Measurements from ENCODE around the gene NRAP.

Gene NRAP

DNA sequence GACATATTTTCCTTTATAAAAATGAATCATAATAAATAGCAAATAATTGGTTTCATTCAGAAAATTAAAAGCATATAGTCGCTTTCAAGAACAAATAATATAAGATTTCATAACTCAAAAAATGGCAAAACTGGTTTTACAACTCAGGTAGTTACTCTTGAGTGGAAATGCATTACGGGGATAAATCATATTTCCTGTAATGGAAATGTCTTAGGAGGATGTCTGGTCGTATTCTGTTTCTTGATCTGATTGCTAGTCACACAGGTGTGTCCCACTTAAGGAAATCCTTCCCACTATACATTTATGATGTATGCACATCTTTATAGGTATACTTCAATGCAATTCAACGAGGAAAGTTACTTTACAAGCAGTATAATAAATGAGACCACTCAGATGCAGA, 20.7 kb downstream of the NRAP start:
- no peak for DNase-seq (ENCODE audit: low read depth in 3 of 3, low spot score in 1 of 3)

DNA sequence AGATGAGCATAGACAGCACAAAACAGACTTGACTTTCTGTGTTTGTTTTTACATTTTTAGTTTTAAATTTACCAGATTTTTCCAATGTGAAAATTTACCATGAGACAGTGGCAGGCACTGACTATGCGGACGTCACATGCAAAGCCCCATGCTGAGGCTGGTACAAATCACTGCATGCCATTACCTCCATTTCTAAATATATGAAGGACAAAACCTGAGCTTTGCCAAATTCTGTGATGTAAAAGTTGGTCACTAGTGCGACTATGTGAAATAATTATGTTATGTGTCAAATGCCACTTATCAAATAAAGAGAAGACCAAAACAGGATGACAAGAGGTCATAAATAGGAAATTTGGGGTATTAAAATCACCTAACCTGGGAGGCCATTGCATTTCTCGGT, 22.1 kb downstream of the NRAP start:
- no peak for DNase-seq (ENCODE audit: low read depth in 3 of 3, low spot score in 1 of 3)

DNA sequence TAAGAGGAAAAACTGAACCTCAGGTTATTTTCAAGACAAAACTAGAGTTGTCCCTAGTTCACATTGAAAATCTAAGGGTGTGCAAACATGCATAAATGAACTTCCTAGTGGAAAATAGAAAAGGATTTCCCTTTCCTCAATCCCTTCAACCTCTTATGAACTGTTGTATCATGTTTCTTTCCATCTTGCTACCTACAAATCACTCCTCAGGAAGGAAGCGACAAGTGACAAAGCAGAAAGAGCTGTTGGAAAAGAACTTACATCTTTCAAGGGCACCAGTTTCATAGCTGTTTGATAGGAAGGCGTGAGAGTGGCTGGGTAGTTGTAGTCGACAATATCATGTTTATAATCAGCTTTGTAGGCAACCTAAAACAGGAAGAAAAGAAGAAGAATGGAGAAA, 23.9 kb downstream of the NRAP start:
- no peak for DNase-seq (ENCODE audit: low read depth in 3 of 3, low spot score in 1 of 3)

DNA sequence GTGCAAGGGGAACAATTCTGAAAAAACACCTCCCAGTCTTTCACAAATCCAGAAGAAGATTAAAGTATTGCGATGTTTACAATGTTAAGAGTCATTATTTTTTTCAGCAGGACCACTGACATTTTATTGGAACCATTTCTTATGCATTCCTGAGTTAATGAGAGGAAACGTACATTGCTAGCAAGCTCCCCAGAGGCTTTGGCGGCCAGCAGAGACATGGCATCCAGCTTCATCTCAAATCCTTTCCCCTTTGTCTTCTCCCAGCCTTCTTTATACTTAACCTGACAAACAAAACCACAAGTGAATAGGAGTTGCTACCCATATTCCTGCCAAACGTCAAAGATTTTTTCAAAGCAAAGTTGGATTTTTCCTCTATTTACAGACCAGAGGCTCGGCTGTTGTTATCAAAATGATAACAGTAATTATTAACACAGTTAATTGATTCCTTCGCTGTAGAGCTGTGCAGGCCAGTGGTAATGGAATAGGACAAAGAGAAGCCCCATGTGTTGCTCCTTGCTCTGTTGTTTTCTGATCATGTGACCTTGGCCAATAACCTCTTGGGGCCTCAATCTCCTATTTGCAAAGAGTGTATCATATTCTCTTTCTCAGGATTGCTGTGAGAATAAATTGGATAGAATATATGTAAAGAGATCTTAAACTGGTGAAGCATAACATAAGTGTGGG, 32.0 kb downstream of the NRAP start:
- no peak for DNase-seq (ENCODE audit: low read depth in 3 of 3, low spot score in 1 of 3)

DNA sequence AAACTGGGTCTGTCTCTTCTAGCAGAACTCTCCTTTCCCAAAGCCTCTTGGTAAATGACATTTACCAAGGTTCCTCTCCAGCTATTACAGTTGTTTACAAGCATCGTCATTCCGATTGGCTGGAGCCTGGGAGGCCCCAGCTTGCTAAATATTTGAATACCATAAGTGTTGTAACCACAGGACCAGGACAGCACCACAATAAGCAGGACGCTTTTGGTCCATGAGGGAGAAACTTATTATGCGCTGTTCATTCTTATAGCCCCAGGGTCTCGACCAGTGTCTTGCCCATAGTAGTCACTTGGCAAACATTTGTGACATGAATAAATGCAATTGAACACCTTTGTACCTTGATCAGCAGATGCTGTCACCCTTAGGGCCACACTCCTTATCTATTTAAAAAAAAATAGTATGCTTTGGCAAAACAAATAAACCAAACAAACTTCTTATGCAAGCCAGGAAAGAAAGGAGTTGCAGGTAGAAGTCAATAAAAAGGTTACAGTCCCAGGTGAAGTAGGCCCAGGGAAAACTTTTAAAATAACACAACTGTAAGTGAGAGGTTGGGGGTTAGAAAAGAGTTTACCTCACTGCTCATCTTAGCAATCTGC, 32.8 kb downstream of the NRAP start:
- no peak for DNase-seq (ENCODE audit: low read depth in 3 of 3, low spot score in 1 of 3)

DNA sequence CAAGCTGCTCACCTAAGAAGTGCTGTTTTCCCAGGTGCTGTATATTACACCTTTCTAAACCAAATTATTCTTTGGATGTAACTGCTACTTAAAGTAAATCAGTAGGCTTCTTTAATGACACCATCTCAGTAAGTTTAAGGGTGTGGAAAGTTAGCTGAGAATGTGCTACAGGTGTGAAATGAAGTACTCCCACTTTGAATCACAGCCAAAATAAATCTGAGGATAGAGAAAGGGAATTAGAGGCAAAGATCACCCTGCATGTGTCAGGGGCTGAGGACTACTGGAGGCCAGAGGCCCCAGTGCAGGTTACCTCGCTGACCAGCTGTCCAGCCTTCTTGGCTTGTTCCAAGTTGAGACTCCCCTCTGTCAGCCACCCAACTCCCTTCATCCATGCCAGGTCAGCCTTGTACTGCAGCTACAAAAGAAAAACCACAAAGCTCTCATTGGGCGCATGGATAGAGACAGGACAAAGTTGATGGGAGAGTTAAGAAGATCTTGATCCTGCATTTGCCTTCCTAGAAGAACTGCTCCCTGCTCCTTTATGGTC, 35.2 kb downstream of the NRAP start:
- no peak for DNase-seq (ENCODE audit: low read depth in 3 of 3, low spot score in 1 of 3)

DNA sequence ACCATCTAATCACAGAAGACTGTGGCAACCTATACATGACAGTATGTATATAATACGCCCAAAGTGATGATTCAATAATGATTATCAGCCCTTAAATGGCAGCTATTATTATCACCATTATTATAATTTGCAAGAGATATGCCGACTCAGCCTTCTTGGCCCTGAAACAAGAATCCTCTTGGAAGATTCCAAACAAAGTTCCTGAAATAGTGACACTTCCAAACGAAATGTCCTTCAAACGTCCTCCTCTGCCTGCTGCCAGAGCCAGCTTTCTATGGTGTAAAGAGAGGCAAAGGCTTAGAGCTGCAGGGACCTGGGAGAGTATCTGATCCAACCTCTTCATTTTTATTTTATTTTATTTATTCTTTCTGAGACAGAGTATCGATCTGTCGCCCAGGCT, 36.0 kb downstream of the NRAP start:
- DNase-seq (ENCODE audit: low read depth in 3 of 3, low spot score in 1 of 3) = no peak

DNA sequence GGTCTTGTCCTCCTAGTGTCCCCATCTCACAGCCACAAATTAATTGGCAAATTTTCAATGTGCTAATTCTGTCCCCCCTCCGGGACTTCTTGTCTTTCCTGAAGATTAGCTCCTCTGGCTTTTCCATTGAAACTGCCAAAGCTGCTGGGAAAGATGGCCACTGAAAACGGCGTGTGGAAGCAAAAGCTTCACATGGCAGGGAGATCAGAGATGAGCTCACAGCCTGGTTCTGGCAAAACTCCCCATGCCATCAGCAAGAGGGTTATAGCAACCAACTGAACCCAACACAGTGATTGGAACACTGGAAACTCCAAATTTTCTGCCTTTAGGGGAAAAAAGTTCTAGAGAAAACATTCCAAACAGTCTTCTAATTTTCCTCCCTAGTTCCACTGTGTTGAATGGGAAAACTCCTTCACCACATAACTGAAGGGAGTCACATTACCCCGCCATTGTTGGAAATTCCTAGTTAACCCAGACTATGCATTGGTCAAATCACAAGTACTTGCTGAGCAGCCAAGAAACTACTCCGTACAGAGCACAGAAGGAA, 37.0 kb downstream of the NRAP start:
- DNase-seq (ENCODE audit: low read depth in 3 of 3, low spot score in 1 of 3) = no peak

DNA sequence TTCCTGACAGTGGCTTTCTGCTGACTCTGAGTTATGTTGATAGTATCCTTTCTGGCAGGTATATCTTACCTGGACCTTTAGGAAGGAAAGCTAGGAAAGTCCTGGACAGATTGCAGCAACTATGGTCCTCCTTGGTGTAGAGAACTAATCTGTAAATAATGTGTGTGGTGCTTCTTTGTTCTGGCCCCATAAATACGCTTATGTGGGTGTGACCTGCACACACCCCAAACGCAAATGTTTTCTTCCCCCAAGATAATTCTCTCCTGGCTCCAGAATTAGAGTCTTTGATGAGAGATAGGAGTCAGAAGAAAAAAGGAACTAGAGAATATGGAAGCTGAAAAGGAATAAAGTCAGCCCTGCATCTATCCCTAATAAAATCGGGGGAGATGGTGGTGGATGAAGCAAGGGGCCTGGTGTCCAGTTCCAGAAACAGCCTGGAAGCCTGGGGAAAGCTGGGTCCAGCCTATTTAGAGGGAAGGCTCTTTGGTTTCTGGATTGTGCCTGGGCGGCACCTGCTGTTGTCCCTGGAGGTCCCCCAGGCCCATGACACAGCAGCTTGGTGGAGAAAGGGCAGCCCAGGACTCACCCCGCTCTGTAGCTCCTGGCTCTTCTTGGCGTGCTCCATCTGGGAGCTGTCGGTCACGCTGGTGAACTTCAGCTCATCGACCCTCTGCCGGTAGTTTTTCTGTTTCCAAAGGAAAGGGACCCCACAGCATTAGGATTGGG, 38.2 kb downstream of the NRAP start:
- DNase-seq (ENCODE audit: low read depth in 3 of 3, low spot score in 1 of 3) = no peak

DNA sequence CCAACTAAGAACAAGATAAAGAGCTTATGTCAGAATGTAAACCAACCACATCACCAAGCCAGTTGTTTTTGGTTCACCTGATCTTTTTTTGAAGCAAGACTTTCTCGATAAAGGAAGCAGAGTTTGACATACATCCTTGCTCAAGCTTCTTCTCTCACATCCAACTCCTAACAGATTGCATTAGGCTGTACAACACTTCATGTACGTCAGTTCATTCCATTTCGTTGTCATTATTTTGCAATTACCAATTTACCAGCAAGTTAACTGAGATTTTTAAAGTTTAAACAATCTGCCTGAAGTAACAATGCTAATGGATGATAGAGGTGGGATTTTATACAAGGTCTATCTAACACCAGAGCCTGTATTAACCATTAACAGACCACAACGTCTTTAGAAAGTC, 41.0 kb downstream of the NRAP start:
- DNase-seq (ENCODE audit: low read depth in 3 of 3, low spot score in 1 of 3) = no peak

DNA sequence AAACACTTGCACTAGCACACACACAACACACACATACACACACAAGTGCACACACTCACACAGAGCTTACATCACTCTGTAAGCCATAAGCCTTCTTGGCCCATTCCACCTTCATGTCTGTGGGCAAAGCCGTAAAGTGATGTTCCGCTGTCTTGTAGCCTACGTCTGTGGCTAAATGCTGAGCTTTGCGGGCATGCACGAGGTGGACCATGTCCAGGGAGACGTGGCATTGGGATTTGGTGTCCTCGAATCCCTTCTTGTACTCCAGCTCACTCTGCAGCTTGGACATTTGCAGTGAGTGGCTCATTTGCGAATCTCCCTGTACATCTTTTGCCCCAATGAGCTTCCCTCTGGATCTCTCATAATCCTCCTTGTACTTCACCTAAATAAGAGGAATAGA, 42.0 kb downstream of the NRAP start:
- no peak for DNase-seq (ENCODE audit: low read depth in 3 of 3, low spot score in 1 of 3)

DNA sequence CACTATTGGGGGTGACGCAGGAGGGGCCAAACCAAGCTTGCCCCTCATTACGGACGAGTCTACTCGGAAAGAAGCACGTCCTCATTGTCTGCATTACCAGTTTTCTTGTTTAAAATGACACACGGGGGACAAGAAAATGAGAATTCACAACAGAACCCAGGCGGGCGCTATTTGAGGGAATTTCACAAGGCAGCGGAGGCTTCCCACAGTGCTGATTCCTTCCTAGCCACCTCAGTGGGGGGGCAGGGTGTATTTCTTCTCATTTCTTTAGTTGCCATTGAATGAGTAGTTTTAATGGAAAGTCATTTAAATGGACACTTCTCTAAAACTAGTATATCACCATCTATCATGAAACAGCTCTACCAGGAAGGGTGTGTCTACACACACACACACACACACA, 42.9 kb downstream of the NRAP start:
- no peak for DNase-seq (ENCODE audit: low read depth in 3 of 3, low spot score in 1 of 3)

DNA sequence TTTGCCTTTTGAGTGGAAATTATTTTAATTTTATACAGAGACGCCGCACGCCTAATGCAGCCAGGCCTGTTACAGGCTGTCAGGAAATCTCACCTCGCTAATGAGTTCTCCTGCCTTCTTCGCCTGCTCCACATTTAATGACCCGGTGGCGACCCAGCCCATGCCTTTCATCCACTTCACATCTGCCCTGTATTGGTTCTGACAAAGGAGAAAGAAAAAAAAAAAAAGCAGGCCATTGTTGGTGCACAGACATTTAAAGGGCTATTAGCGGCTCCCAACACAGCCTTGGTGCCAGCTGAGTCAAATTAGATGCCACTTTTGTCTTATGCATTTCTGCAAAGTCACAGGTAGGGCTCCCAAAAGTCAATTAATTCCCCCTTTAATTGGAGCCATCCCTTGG, 43.3 kb downstream of the NRAP start:
- DNase-seq (ENCODE audit: low read depth in 3 of 3, low spot score in 1 of 3) = no peak

DNA sequence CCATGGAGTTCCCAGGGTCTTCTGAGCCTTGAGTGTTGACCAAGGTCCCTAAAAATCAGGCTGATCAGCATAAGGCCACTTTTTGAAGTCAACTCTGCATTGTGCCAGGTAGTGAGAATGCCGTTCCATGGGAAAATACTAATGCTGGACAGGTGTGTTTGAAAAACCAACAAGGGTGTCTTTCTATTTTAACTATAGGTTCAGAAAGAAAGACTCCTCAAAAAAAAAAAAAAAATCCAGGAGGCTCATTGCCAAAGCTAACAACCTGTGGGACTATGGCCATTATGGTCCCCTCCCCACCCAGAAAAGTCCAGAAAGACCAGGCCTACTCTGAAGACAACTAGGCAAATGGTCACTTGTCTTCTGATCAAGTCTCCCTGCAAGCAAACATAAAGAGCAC, 44.4 kb downstream of the NRAP start:
- no peak for DNase-seq (ENCODE audit: low read depth in 3 of 3, low spot score in 1 of 3)

DNA sequence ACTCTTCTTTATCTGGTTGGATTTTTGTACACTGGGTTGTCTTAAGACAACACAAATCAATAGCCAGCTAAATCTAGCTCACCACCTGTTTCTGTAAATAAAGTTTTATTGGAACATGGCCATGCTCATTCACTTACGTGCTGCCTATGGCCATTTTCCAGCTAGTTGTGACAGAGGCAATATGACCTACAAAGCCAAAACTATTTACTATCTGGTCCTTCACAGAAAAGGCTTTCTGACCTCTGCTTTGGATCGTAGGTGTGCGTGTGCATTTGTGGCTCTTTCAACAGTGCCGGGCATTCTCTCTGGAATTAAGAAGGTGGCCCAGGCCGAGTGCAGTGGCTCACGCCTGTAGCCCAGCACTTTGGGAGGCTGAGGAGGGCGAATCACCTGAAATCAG, 45.5 kb downstream of the NRAP start:
- no peak for DNase-seq (ENCODE audit: low read depth in 3 of 3, low spot score in 1 of 3)

DNA sequence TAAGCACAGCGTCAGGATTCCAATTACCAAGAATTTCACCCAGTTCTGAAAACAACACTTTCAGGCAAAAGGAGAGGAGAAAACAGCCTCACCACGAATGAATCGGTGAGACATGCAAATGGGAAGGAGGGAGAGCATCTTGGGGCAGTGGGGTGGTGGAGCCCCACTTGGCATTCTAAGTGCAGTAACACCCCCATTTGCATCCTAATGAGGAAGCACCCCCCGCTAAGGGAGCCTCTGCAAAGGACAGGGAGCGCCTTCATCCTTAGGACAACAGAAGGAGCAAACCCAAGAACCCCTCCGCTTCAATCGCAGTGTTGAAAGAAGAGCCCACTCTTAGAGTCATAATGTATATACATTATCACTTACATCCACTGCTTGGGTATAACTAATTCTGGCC, 46.8 kb downstream of the NRAP start:
- DNase-seq (ENCODE audit: low read depth in 3 of 3, low spot score in 1 of 3) = no peak

DNA sequence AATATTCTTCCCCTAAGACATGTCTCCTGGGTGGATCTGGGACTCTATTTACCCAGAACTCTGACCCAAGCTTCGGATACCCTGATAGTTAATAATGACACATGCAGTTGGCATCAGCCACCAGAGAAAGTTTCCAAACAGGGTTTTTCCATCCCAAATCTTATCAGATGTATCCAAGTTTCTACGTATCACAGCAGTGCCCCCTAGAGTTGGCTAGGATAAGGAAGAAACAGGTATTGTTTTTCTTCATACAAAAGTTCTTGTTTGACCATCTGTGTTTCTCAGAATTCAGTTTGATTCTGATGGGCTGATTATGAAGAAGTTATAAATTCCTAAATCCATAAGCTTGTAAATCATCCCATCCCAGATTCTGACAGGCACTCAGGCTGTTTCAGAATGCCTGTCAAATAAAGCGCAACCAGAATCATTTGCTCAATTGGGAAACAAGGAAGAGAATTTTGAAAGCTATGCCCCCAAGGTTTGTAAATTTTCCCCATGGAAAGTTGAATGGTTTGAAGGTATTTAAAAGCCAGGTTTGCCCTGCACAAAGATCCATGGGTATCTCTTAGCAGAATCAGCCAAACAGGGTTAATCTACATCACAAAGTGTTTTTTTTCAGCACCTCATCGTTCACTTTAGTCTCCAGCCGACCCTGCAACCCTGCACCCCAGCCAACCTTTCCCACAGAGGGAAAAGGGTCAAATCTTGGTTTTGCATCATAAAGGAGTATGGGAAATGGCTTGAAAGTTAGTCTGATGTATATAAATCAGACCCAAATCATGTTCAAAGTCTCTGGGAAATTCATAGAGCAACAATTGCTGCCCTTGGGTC, 47.4 kb downstream of the NRAP start:
- no peak for DNase-seq (ENCODE audit: low read depth in 3 of 3, low spot score in 1 of 3)

DNA sequence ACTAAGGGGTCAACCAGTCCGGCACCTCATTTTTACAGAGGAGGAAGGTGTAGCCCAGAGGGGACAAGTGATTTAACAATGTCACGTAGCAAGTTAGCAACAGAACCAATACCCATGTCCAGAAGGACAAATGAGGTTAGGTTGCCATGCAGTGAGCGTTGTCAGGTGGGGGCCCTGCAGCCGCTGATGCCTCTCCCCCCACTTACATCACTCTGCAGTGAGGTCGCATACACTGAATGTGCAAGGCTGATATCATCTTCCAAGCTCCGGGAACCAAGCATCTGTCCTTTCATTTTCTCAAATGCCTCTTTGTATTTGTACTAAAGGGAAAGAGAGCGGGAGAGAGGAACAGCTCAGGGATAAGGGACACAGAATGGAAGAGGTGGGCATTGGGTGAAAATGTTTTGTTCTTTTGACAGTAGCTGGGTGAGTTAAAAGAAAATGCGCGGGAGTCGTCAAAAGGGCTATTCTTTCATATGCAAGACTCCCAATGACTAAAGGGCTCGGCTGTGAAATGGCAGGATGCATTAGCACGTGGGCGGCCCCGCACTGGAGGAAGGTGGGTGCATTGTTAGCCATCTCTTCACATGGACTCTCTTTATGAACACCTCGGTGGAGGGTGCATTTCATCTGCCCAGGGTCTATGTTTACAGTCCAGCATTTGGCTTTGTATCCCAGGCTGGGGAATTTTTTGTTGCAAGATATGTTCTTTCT, 49.7 kb downstream of the NRAP start:
- no peak for DNase-seq (ENCODE audit: low read depth in 3 of 3, low spot score in 1 of 3)

DNA sequence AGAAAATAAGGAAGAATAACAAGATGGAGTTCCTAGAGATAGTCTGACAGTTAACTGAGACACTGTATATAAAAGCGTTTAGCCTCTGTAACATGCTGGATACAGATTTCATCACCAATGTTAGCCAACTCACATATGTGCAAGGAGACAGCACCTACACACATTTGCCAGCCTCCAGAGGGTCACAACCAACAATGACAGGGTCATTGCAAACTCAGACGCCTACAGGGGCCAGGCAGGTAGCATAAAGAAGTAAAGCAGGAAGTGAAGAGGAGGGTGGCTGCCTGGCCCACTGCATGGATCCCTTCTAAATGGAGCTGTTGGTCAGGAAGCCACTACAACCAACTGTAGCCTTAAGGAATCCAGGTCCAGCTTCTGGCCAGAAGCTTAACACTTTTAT, 50.4 kb downstream of the NRAP start:
- no peak for DNase-seq (ENCODE audit: low read depth in 3 of 3, low spot score in 1 of 3)

DNA sequence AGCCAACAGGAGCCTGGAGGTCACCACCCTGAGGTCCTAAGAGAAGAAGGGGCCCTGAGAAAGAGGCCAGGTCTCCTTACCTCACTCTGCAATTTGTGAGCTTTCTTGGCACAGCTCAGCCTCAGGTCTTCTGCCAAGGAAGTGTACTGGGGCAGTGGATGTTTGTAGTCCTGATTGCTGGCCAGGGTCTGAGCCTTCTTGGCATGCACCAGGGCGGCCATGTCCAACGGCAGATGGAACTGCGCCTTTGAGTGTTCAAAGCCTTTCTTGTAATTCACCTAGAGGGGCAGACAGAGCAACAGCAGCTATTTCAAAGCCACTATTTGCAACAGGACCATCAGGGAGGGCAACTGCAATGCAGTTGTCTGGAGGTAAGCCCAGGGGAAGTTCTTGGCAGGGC, 51.7 kb downstream of the NRAP start:
- no peak for DNase-seq (ENCODE audit: low read depth in 3 of 3, low spot score in 1 of 3)

Measured in stimulated activated CD4-positive, alpha-beta T cell treated with anti-CD3 and anti-CD28 coated beads, TNF-alpha, amount 100 ng/mL, for 1 hour (primary cell).